SH-SY5Y (cell line): Measurements from ENCODE around the gene FOXP4.

Experiments
- GATA2 ChIP-seq: IDR thresholded peaks from 2 replicates; pipeline ENCODE4 v1.6.1; 2011; ENCODE audit warnings: mild to moderate bottlenecking, low read depth, low read length
- GATA3 ChIP-seq: IDR thresholded peaks from 2 replicates; pipeline ENCODE4 v1.6.1; 2011; ENCODE audit warnings: low read depth, mild to moderate bottlenecking, low read length, moderate library complexity

GRCh38 chr6:41530476-41530875 is 15.7 kb upstream of the FOXP4 start:
- TF ChIP-seq GATA2 (no peak), GATA3 (no peak)
